Vagina (tissue), 2 donors: ENCODE results near the gene SPOCK1. TPM values are rescaled to one million over a fixed set of nuclear protein-coding genes. Genes with fewer than 3 reads are reported as not detected.

Source experiments
- DNase-seq, 2 donors: peaks; one replicate each; pipeline ENCODE4 v3.0.0-alpha.2; 2017; ENCODE audit errors: extremely low spot score in 2 of 2
- H3K27ac ChIP-seq: fragments of 200-600 bp; sonication (generic); one replicate; pipeline ENCODE4 v1.5.1; 2019
- H3K27me3 ChIP-seq: fragments of 200-600 bp; sonication (generic); one replicate; pipeline ENCODE4 v1.5.1; 2019
- H3K36me3 ChIP-seq, 2 donors: fragments of 200-600 bp; sonication (generic); one replicate each; pipeline ENCODE4 v1.5.1; 2017 to 2019
- H3K4me1 ChIP-seq: fragments of 200-600 bp; sonication (generic); one replicate; pipeline ENCODE4 v1.5.1; 2019
- H3K4me3 ChIP-seq, 2 donors: fragments of 200-600 bp; sonication (generic); 1 replicate in 1 of 2; 2 replicates in 1 of 2; pipeline ENCODE4 v1.5.1; 2016 to 2019
- H3K9me3 ChIP-seq: fragments of 200-600 bp; sonication (generic); one replicate; pipeline ENCODE4 v1.5.1; 2019
- POLR2A ChIP-seq, 2 donors: fragments of 450-650 bp; IDR thresholded peaks; one replicate each; pipeline ENCODE4 v1.6.1; 2017; ENCODE audit warnings: antibody characterized with exemption in 2 of 2, mild to moderate bottlenecking in 2 of 2, moderate library complexity in 2 of 2
- POLR2AphosphoS5 ChIP-seq, 2 donors: sonication (generic); formaldehyde crosslinking; IDR thresholded peaks; one replicate each; pipeline ENCODE4 v1.9.0; 2017; ENCODE audit warnings: antibody characterized with exemption in 2 of 2, mild to moderate bottlenecking in 2 of 2, low read depth in 1 of 2; ENCODE audit not compliant: insufficient read depth in 1 of 2
- intact Hi-C: fragments of 100-400 bp; cut with DNase I; formaldehyde crosslinking; loops from one replicate; pipeline ENCODE4 v1.15.1; 2023
- total RNA-seq: library from RNA; depleted of rRNA; stranded (reverse); fragments of >200 nt; gene quantifications from one replicate; pipeline ENCODE4 v1.2.3, GENCODE V29; 2016
- TF ChIP-seq, protein P1 (sequence below), 3 experiments: fragments of 450-650 bp in 2 of 3; fragments of 200-600 bp in 1 of 3; sonication (generic) in 1 of 3; IDR thresholded peaks; one replicate each; pipeline ENCODE4 v1.5.1; 2017 to 2019; ENCODE audit warnings: antibody characterized with exemption in 3 of 3, mild to moderate bottlenecking in 2 of 3, moderate library complexity in 2 of 3

The SPOCK1 gene
- total RNA-seq, 1 donor from 2014 or later, result 70.7 TPM

DNA sequence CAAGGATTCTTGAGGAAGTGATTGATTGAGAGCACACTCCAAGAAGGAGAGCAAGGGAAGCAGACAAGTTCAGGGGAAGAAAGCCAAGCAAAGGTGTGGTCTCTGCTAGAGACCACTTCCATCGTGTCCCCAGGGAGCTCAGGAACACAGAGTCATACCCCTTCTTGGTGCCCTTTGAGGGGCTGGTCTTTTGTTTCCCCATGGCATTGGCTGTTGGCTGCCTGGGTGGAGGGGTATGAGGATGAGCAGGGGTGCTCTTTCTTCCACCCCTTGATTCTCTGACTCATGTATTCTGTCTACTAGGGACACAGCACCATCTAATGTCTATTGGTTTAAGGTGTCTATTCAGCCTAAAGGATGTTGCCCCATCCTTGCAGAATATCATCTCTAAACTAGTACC lies 11.5 kb upstream of the SPOCK1 start:
- no peak overlapping the region for H3K4me3 ChIP-seq
- TF ChIP-seq POLR2AphosphoS5 (IDR thresholded peaks at IDR 0.05; ENCODE audit: insufficient read depth in 1 of 2, low read depth in 1 of 2), result no peak
- TF ChIP-seq POLR2A (IDR thresholded peaks at IDR 0.05), result no peak
- TF ChIP-seq, protein P1, sequence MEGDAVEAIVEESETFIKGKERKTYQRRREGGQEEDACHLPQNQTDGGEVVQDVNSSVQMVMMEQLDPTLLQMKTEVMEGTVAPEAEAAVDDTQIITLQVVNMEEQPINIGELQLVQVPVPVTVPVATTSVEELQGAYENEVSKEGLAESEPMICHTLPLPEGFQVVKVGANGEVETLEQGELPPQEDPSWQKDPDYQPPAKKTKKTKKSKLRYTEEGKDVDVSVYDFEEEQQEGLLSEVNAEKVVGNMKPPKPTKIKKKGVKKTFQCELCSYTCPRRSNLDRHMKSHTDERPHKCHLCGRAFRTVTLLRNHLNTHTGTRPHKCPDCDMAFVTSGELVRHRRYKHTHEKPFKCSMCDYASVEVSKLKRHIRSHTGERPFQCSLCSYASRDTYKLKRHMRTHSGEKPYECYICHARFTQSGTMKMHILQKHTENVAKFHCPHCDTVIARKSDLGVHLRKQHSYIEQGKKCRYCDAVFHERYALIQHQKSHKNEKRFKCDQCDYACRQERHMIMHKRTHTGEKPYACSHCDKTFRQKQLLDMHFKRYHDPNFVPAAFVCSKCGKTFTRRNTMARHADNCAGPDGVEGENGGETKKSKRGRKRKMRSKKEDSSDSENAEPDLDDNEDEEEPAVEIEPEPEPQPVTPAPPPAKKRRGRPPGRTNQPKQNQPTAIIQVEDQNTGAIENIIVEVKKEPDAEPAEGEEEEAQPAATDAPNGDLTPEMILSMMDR (IDR thresholded peaks at IDR 0.05), result no peak
- H3K4me1 ChIP-seq, result no peaks in the 10 kb centered on the region
- intact Hi-C loops, result no loop called here
- H3K36me3 ChIP-seq, result no peaks in the 10 kb centered on the region
- peak in 1 of 2 donors; percentile 20 for DNase-seq
- no peaks in the 10 kb centered on the region for H3K27me3 ChIP-seq
- no peaks in the 10 kb centered on the region for H3K9me3 ChIP-seq
- H3K27ac ChIP-seq, result no peak overlapping the region

DNA sequence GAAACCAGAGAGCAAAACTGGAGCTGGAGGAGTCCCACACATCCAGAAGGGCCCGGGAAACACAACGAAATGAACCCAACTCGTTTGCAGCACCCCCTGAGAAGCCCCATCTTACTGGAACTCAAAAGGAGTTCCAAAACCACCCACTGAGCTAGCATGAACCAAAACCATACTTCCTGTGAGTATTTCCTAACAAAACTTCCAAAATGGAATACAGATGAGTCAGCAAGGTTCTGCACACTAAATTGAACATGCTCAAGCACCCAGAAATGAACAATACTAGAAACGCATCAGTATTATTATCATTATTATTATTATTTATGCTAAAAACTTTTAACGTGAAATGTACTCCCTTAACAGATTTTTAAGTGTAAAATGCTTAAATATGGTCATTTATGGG lies 8.0 kb upstream of the SPOCK1 start:
- H3K27ac ChIP-seq, result no peak overlapping the region
- no peaks in the 10 kb centered on the region for H3K9me3 ChIP-seq
- intact Hi-C loops, result no loop called here
- DNase-seq, result no peak
- no peaks in the 10 kb centered on the region for H3K36me3 ChIP-seq
- H3K4me3 ChIP-seq, result no peak overlapping the region
- no peaks in the 10 kb centered on the region for H3K27me3 ChIP-seq
- TF ChIP-seq POLR2A (IDR thresholded peaks at IDR 0.05), result no peak
- TF ChIP-seq, protein P1 (IDR thresholded peaks at IDR 0.05), result no peak
- no peak for TF ChIP-seq POLR2AphosphoS5 (IDR thresholded peaks at IDR 0.05; ENCODE audit: insufficient read depth in 1 of 2, low read depth in 1 of 2)
- H3K4me1 ChIP-seq, result no peaks in the 10 kb centered on the region

GRCh38 chr5:137506296-137506695 lies 7.2 kb upstream of the SPOCK1 start:
- DNase-seq, result no peak
- TF ChIP-seq POLR2AphosphoS5 (IDR thresholded peaks at IDR 0.05; ENCODE audit: insufficient read depth in 1 of 2, low read depth in 1 of 2) (no peak), POLR2A (IDR thresholded peaks at IDR 0.05) (no peak)
- TF ChIP-seq, protein P1 (IDR thresholded peaks at IDR 0.05), result no peak
- no peaks in the 10 kb centered on the region for H3K9me3 ChIP-seq
- no peak overlapping the region for H3K27ac ChIP-seq
- no peaks in the 10 kb centered on the region for H3K27me3 ChIP-seq
- H3K4me3 ChIP-seq, result no peak overlapping the region
- no peaks in the 10 kb centered on the region for H3K4me1 ChIP-seq
- H3K36me3 ChIP-seq, result no peaks in the 10 kb centered on the region
- intact Hi-C loops, result no loop called here

- Histone ChIP-seq H3K27ac (no peak overlapping the region), H3K4me3 (no peak overlapping the region), H3K9me3 (no peaks in the 10 kb centered on the region), H3K36me3 (no peaks in the 10 kb centered on the region), H3K27me3 (no peaks in the 10 kb centered on the region), H3K4me1 (no peaks in the 10 kb centered on the region)
- TF ChIP-seq, protein P1 (IDR thresholded peaks at IDR 0.05), result no peak
- TF ChIP-seq POLR2AphosphoS5 (IDR thresholded peaks at IDR 0.05; ENCODE audit: insufficient read depth in 1 of 2, low read depth in 1 of 2) (no peak), POLR2A (IDR thresholded peaks at IDR 0.05) (no peak)
- peak in 1 of 2 donors; percentile 52 for DNase-seq
- intact Hi-C loops, result no loop called here
These were observed 5.8 kb upstream of the SPOCK1 start for GRCh38 chr5:137504916-137505315.

- H3K4me3 ChIP-seq, result no peak overlapping the region
- peaks cover 4% of the 10 kb centered on the region for H3K4me1 ChIP-seq
- DNase-seq, result no peak
- TF ChIP-seq POLR2A (IDR thresholded peaks at IDR 0.05) (no peak), POLR2AphosphoS5 (IDR thresholded peaks at IDR 0.05; ENCODE audit: insufficient read depth in 1 of 2, low read depth in 1 of 2) (no peak)
- TF ChIP-seq, protein P1 (IDR thresholded peaks at IDR 0.05), result no peak
- no peak overlapping the region for H3K27ac ChIP-seq
- intact Hi-C loops, result no loop called here
- H3K9me3 ChIP-seq, result no peaks in the 10 kb centered on the region
- H3K27me3 ChIP-seq, result no peaks in the 10 kb centered on the region
- no peaks in the 10 kb centered on the region for H3K36me3 ChIP-seq
These were observed 4.3 kb upstream of the SPOCK1 start for GRCh38 chr5:137503456-137503855.
